ENCODE measurements around the gene THSD4.
A peak's percentile ranks its signal among the peaks of the same experiment; 100 is the strongest.
"Not testable (repeated sequence)": the region's sequence is repeated elsewhere in the genome, so short reads cannot be mapped to it uniquely, and the experiment has no call there.

The THSD4 gene

GRCh38 chr15:71709808-71710418, 594.6 kb downstream of the THSD4 start:
- no peak for DNase-seq

GRCh38 chr15:71712182-71712581, 596.9 kb downstream of the THSD4 start:
- no peak for DNase-seq

- no peak for DNase-seq
Observed at GRCh38 chr15:71713191-71713809, 598.0 kb downstream of the THSD4 start.

- no peak for DNase-seq
Observed at GRCh38 chr15:71715914-71716313, 600.6 kb downstream of the THSD4 start.

GRCh38 chr15:71716990-71717389, 601.7 kb downstream of the THSD4 start:
- no peak for DNase-seq

- no peak for DNase-seq
Observed at GRCh38 chr15:71718116-71718910, 603.0 kb downstream of the THSD4 start.

GRCh38 chr15:71723344-71723743, 608.1 kb downstream of the THSD4 start:
- DNase-seq, result no peak

GRCh38 chr15:71725207-71725955, 610.1 kb downstream of the THSD4 start:
- DNase-seq, result not testable (repeated sequence)

- DNase-seq, result no peak
Observed at GRCh38 chr15:71728881-71729280, 613.6 kb downstream of the THSD4 start.

- DNase-seq, result no peak
Observed at GRCh38 chr15:71729319-71729718, 614.0 kb downstream of the THSD4 start.

- no peak for DNase-seq
Observed at GRCh38 chr15:71730277-71731144, 615.2 kb downstream of the THSD4 start.

- no peak for DNase-seq
Observed at GRCh38 chr15:71732636-71733035, 617.4 kb downstream of the THSD4 start.

GRCh38 chr15:71733122-71733521, 617.9 kb downstream of the THSD4 start:
- DNase-seq, result no peak

- DNase-seq, result no peak
Observed at GRCh38 chr15:71734709-71735384, 619.6 kb downstream of the THSD4 start.

- DNase-seq, result no peak
Observed at GRCh38 chr15:71735385-71735757, 620.1 kb downstream of the THSD4 start.

GRCh38 chr15:71736286-71736947, 621.1 kb downstream of the THSD4 start:
- no peak for DNase-seq

GRCh38 chr15:71737761-71738160, 622.5 kb downstream of the THSD4 start:
- DNase-seq, result no peak

- DNase-seq, result no peak
Observed at GRCh38 chr15:71739355-71739754, 624.1 kb downstream of the THSD4 start.

GRCh38 chr15:71742964-71743363, 627.7 kb downstream of the THSD4 start:
- no peak for DNase-seq

- peak; percentile 42 for DNase-seq
Observed at GRCh38 chr15:71743861-71744382, 628.7 kb downstream of the THSD4 start.

GRCh38 chr15:71746719-71747118, 631.4 kb downstream of the THSD4 start:
- no peak for DNase-seq

All from left hindlimb (tissue), 1 donor.